ENCODE results near the gene MAGI3.
"Not testable (repeated sequence)": the region's sequence is repeated elsewhere in the genome, so short reads cannot be mapped to it uniquely, and the experiment has no call there.

MAGI3 gene

DNA sequence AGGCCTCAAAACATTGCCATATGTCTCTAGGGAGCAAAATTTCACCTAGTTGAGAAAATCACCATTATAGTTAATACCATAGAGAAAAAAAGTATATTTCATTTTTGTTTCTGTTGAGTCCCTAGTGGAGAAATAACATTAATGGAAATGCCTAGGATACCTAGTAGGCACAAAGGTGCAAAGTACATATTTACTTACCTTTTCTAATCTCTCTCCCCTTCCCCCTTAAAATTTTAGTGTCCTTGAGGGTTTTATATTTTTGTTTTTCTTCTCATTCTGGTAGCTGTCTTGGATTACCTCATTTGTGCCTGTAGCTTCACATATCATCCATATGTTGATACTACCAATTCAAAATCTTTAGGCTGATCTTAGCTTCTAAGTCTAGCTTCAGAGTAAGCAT is 127.0 kb downstream of the MAGI3 start:
- DNase-seq (ENCODE audit: low read depth): no peak

DNA sequence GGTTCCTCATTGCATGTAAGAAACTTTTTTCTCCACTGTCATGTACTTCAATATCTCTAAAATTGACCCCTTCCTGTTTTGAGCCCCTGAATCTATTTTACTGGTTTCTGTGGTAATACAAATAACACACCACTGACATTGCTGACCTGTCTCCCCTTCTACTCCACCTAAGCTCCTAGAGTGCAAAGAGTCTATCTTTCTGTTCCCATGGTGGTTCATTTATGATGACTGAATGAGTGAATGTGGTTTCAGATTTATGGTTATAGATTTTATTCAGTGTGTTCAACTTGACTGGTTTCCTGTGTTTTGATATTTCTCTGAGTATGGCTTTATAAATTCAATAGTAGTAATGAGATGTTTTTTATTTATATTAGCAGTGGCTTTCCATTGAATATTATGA is 127.7 kb downstream of the MAGI3 start:
- DNase-seq (ENCODE audit: low read depth): no peak

DNA sequence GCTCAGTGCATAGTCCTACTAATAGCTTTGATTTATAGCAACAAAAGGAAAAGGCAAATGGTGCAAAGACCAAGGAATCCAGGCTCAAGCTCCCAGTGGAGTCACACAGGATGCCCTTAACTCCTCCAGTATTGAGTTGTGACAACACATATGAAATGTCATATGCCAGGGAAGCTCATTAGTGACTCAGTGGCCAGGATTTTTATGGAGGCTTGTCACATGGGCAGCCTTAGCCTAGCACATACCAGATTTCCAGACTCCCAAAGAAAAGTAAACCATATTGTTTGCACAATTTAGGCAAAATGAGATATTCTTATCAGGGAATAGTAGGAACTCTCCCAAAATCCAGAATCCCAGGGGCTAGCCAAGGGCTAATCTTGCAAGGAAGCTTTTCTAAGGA is 129.2 kb downstream of the MAGI3 start:
- DNase-seq (ENCODE audit: low read depth): no peak

DNA sequence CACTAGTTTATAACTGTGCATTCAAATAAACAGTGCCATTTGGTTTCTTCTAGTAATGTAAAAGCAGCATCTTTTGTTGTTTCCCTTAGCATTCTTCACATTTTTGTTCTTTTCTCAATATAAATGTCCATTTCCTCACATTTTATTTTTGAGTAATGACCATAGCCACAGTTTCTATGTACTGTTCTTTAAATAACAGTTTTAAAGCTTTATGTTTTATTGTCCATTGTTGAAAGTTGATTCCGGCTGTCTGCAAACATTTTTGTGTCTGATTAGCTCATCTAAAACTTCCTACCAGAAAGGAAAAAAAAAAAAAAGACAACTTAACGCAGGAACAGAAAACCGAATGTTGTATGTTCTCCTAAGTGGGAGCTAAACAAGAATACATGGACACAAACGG is 139.7 kb downstream of the MAGI3 start:
- DNase-seq (ENCODE audit: low read depth): no peak

DNA sequence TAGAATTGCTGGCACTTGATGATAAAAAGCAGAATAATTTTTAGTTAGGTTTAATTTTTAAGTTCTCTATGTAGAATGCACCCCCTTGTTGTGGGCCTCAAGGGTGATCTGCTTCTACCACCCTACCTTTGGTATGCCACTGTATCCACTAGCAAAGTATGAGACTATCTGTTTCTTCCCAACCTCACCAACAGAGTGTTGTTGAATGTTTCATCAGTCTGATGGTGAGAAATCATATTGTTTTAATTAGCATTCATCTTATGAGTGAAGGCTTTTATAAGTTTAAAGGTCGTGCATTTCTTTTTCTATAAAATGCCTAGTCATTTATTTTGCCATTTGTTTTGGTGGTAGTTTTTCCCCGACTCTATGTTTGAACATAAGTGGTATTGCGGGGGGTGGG is 141.0 kb downstream of the MAGI3 start:
- DNase-seq (ENCODE audit: low read depth): no peak

DNA sequence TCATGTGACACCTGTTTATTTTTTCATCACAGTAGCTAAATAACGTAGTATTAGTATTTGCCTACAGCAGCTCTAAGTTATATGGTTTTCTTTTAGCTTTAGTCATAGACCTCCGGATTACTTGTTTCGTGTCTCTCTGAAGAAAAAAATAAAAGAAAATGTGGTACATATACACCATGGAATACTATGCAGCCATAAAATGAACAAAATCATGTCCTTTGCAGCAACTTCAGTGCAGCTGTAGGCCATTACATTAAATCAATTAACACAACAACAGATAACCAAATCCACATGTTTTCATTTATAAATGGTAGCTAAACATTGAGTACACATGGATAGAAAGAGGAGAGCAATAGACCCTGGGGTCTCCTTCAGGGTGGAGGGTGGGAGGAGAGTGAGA is 142.7 kb downstream of the MAGI3 start:
- no peak for DNase-seq (ENCODE audit: low read depth)

DNA sequence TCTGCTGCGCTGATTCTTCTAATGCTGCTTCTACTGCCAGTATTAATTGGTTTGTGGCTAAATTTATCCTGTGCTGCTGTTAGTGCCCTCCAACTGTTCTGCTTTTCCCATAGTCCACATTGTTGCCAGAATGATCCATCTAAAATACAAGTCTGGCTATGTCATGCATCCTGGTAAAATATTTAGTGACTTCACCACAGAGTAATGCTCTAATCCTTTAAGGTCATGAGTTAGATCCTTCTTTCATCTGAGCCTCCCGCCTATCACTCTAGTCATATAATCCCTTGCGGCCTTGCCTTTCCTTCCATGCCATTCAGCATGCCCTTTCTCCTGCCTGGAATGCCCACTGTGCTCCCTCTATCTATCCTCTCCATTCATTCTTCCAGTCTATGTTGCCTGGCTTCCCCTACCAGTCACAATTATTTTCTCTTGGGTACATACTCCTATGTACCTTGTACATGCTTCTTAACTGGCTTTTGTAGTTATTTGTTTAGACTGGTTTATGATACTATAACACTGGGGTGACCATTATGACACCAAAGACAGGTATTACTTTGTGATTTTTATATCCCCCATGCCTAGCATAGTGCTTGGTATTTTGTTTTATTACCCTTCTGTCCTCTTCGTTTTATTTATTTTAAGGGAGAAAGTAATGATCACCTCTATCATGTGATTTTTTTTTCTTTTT is 144.0 kb downstream of the MAGI3 start:
- no peak for DNase-seq (ENCODE audit: low read depth)

DNA sequence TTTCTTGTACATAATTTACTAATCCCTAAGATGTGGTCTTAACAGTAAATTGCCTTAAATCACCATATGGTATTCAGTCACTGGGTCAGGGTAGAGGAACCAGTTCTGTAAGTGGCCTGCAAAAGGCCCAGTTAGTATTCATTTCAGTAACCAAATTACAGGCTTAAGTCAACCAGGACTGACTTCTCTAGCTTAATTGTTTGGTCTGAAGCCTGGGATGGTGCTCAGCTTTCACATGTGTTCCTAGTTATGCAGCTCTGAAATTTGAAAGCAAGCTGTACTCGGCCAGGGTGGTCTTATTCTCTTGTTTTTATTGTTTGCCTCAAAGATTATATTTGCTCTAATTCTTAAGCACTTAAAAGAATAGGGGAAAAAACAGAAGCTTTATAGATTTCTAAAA is 144.6 kb downstream of the MAGI3 start:
- DNase-seq (ENCODE audit: low read depth): no peak

DNA sequence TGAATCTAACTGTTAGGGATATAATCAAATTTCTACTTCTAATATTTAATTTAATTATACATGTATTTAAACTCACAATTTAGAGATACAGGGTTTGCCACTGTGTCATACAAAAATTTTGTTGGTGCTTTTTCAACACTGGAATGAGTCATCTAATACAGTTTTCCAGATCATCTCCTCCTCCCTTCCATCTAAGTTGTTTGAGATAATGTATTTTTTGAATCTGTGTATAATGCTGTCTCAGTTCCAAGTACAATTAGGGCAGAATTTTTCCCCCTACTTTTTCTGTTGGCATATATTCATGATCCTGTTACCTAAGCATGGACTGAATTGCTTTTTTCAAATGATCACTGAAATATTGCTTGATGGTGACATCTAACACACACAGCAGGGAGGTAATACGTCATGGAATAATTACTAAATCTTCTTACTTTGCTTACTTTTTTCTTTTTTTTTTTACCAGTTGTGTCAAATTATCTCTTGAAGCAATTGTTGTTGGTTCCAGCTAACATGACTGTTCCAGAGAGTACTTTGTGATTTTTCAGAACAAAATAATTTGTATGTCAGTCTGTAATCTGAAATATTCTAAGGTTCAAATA is 146.0 kb downstream of the MAGI3 start:
- DNase-seq (ENCODE audit: low read depth): no peak

DNA sequence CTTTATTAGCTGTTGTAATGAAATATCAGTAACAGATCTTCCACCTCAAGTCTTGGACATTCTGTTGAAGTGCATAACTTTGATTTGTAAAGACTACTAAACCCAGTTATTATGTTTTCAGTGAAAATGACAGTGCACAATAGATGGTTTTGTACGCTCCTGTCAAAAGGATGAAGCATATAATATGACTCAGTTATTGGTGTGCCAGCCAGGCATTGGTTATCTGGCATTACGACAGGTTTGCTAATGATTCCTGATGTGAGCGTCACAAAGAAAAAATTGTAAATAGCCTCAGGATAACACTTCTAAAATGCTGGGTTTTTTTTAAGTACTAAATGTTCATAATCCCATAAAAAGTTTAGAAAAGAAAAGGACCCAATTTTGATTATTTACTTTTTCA is 147.9 kb downstream of the MAGI3 start:
- DNase-seq (ENCODE audit: low read depth): no peak

DNA sequence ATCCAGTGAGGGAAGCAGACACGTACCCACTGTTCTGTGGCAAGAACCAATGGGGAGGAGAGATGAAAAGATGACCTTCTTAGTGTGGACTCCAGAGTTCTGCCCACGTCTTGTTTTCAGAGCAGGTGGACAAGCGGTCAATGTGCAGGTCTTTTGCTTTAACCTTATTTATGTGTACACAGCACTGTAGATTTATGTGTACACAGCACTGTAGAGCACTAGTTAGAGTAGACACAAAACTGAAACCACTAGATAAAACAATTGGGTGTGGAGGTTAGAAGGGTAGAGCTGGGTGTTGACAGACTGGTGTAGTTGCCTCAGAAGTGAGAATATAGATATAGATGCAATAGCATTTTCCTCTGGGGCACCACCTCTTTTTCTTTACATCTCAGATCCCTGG is 150.0 kb downstream of the MAGI3 start:
- DNase-seq (ENCODE audit: low read depth): no peak

DNA sequence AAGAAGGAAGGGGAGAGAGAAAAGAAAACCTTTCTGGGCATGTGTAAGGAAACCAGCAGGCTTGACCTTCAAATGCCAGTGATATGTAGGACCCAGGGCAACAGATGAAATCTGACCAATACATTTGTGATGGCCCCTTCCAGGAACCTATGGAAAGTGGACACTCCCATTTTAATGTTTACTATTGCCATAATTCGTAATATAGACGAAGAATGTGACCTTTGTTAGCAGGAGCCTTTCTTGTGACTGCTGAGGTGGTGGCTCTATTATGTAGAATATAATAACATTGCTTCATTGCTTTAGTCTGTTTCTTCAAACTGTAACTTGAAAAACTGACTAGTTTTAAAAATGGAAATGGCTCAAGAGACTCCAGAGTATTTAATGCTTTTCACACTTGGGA is 150.8 kb downstream of the MAGI3 start:
- no peak for DNase-seq (ENCODE audit: low read depth)

DNA sequence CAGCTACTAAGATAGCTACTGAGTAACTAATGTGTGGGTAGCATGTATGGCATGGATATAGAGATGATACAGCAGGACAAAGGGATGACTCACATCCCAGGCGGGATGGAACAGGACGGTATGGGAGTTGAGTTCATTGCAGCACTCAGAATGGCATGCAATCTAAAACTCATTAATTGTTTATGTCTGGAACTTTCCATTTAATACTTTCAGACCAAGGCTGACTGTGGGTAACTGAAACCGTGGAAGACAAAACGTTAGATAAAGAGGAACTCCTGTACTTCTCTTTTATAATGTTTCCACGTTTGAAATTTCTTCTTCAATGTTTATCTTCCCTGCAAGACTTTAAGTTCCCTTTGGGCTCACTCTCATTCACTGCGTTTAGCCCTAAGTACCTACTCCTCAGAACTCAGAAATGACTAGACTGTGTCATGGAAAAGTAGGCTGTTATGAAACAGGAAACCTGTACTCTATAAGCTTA is 151.9 kb downstream of the MAGI3 start:
- DNase-seq (ENCODE audit: low read depth): no peak

DNA sequence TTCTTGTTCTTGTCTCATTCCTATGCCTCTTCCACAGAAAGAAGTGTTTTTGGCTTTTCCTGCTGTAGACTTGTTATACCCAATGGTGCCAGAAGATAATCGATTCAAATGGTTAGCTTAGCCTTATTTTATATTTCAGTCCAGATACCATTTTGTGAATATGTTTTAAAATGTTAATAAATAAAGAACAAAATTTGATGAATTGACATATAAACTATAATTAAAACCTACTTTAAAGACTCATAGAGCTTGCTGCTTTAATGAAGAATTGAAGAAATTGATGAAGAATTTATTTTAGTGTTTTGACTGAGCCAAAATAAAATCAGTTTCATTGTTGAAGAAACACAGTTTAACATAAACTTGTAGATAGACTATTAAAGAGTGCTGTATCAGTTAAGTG is 152.8 kb downstream of the MAGI3 start:
- no peak for DNase-seq (ENCODE audit: low read depth)

DNA sequence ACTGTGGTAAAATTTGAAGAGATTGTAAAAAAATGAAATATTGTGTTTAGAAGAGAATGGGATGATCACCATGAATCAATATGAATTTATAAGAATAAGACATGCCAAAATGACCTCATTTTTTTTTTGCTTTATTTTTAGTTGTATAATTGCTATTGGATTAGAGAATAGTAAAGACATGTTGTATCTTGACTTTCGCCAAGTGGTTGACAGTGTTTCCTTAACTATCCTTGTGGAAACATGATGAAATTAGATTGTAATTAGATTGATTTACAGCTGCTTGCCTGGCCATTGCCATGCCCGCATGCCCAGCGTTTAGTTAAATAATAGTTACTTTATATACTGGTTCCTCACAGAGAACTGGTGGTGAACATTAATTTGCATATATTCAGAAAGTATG is 154.9 kb downstream of the MAGI3 start:
- DNase-seq (ENCODE audit: low read depth): no peak

DNA sequence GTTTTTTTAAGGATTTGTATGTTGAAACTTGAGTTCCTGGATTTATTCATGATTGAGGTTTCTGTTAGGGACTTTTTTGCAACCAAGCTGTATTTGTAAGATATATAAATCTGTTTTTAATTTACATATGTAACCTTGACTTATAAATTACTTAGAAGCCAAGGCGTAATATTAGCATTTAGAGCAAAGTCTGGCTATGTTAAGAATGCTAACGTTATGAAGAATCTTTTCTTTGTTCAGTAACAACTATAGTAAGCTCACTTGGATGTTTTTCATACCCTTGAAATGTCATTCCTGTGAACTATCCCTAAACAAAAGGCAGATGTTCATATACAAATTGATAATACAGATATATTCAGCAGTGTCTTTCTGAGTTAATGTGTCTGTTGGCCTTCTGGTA is 155.3 kb downstream of the MAGI3 start:
- DNase-seq (ENCODE audit: low read depth): no peak

DNA sequence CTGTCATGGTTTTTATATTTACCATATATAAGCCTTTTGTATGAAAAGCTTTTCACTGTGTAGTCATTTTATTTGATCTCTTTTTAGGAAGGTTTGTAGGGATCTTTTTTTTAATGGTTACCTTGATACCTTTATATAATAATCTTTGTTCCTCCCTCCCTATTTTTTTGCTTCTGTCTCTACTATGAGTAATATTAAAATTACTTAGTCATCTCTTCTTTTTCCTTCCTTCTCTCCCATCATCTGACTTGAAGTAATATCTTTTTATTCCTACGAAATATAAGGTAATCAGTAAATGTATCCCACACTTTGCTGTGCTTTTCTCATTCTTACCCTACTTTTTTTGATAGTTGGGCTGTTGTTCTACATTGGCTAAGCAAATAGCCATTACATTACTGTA is 161.4 kb downstream of the MAGI3 start:
- no peak for DNase-seq (ENCODE audit: low read depth)

DNA sequence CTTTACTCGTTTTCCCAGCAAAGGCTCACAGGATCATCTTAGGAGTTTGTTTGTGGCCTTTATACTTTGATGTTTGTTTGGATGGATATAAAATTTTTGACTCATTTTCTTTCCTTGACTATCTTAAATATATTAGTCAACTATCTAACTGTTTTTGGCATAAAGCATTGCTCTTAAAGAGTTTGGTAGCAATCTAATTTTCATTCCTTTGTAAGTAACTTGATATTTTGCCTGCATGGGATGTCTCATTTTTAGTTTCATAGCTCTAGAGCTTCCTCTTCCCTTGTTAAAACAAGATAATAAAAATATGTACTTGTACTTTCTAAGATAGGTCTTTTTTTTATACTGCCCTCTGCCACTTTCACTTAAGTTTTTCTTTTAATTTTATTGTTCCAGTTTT is 161.9 kb downstream of the MAGI3 start:
- no peak for DNase-seq (ENCODE audit: low read depth)

DNA sequence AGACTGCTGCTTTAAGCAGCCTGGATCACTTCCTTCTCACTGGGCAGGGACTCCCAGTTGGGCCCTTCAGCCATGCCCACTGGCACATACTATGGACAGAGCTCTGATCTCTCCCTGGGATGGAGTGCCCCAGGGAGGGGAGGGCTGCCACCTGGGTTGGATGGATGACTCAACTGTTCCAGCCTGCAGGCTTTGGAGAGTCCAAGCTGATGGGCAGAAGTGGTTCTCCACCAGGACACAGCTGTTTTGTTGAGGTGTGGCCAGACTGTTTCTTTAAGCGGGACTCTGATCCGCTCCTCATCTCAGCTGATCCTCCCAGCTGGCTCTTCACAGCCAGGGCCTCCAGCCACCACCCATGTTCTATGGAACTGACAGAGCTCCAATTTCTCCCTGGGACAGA is 166.9 kb downstream of the MAGI3 start:
- no peak for DNase-seq (ENCODE audit: low read depth)

DNA sequence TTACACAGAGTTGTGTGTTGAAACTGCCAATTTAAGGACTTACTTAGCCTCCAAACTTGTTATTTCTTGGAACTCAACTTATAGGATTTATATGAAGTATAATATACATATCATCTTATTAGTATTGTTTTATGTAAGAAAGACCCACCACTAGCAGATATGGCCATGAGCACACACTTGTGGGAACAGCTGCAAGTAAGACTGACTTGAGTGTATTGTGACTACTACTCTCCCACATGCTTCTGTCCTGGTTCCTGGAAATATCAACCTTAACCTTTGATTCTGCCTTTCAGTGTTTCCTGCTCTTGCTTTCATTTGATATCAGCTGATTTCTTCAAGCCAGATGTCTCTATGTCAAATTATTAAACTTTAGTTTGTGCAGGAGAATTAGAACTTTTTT is 175.3 kb downstream of the MAGI3 start:
- no peak for DNase-seq (ENCODE audit: low read depth)

DNA sequence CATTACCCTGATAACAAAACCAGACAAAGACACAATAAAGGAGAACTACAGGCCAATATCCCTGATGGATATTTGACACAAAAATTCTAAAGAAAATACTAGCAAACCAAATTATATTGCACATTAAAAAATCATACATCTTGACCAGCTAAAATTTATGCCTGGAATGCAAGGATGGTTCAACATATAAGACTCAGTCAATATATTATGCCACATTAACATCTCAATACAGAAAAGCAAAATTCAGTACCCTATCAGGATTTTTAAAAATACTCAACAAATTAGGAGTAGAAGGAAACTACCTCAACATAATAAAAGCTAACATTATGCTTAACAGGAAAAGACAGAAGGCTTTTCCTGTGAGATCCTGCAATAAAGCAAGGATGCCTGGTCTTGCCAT is 177.1 kb downstream of the MAGI3 start:
- DNase-seq (ENCODE audit: low read depth): no peak

DNA sequence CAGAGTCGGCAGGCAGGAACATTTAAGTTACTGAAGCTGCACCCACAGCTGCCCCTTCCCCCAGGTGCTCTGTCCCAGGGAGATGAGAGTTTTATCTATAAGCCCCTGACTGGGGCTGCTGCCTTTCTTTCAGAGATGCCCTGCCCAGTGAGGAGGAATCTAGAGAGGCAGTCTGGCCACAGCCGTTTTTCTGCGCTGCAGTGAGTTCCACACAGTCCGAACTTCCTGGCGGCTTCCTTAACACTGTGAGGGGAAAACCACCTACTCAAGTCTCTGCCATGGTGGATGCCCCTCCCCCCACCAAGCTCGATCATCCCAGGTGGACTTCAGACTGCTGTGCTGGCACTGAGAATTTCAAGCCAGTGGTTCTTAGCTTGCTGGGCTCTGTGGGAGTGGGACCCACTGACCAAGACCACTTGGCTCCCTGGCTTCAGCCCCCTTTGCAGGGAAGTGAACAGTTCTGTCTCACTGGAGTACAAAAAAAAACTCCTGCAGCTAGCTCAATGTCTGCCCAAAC is 185.5 kb downstream of the MAGI3 start:
- DNase-seq (ENCODE audit: low read depth): not testable (repeated sequence)

DNA sequence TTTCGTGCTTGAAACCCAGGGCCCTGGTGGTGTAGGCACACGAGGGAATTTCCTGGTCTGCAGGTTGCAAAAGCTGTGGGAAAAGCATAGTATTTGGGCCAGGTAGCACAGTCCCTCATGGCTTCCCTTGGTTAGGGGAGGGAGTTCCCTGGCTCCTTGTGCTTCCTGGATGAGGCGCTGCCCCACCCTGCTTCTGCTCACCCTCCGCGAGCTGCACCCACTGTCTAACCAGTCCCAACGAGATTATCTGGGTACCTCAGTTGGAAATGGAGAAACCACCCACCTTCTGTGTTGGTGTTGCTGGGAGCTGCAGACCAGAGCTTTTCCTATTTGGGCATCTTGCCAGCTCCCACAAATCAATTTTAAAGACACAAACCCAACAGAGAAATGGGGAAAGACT is 186.0 kb downstream of the MAGI3 start:
- no peak for DNase-seq (ENCODE audit: low read depth)
